Prostate gland (tissue), 2 donors: ENCODE results near the gene GMPS.

Source experiments
- CTCF ChIP-seq, 4 experiments: fragments of 200-600 bp in 2 of 4; fragments of 450-650 bp in 2 of 4; sonication (generic) in 2 of 4; IDR thresholded peaks; 1 replicate in 3 of 4; 2 replicates in 1 of 4; pipeline ENCODE4 v1.5.1; 2016 to 2019; ENCODE audit warnings: antibody characterized with exemption in 4 of 4, mild to moderate bottlenecking in 2 of 4, moderate library complexity in 2 of 4
- POLR2A ChIP-seq: fragments of 450-650 bp; IDR thresholded peaks from one replicate; pipeline ENCODE4 v1.6.1; 2016; ENCODE audit warnings: antibody characterized with exemption, mild to moderate bottlenecking
- POLR2AphosphoS5 ChIP-seq: sonication (generic); formaldehyde crosslinking; IDR thresholded peaks from one replicate; pipeline ENCODE4 v1.6.1; 2017; ENCODE audit warnings: antibody characterized with exemption

DNA sequence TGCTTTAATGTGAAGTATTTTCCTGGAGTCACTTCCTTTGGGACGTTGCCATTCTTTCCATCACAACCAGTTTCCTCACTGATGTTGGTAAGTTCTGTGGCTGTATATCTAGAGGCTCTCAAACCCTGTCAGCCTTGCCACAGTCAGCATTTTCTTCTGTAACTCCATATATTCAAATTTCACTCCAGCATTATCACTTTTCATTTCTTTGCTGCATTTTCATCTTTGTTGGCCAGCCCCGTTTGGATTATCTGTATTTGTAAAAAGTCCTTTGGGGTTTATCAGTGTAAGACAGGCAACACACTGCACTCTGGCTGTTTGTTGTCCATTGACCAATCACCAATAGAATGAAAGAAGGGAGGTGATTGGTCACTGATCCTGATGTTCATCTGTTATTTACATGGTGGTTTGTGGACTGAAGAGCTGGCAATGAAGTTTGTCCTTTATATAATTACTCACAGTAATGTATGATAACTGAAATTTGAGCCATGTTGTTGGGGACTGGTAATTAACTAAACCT lies 20.3 kb downstream of the GMPS start:
- TF ChIP-seq POLR2A = no peak
- TF ChIP-seq CTCF (IDR thresholded peaks at IDR 0.05) = no peak
- no peak for TF ChIP-seq POLR2AphosphoS5
